ENCODE data around the gene PFN3. TPM values are rescaled to one million over a fixed set of nuclear protein-coding genes. Genes with fewer than 3 reads are reported as not detected.

Gene PFN3
- total and polyA plus RNA-seq, 2 of the 13 experiments (the other 11 are each of a cell fraction or from before 2014, with no cell fraction given) = not detected

GRCh38 chr5:177426566-177427210 lies 26.2 kb upstream of the PFN3 start, which contains the start of gene GRK6 (continued):
- TF ChIP-seq ARID4A (CRISPR knock-in tag; IDR thresholded peaks at IDR 0.05; ENCODE audit: borderline replicate concordance) (no peak), ZNF572 (CRISPR knock-in tag; IDR thresholded peaks at IDR 0.05) (0 out of 2 replicates have a peak, but pooled peaks have one; percentile 41), TRIM24 (CRISPR knock-in tag; IDR thresholded peaks at IDR 0.05) (no peak), ARID5B (CRISPR knock-in tag; IDR thresholded peaks at IDR 0.05) (no peak), CCAR2 (optimal IDR thresholded peaks at IDR 0.05; ENCODE audit: low read depth, low read length) (no peak), TRAFD1 (CRISPR knock-in tag; IDR thresholded peaks at IDR 0.05; ENCODE audit: borderline replicate concordance) (no peak), ZMYM4 (CRISPR knock-in tag; IDR thresholded peaks at IDR 0.05) (no peak), CERS6 (CRISPR knock-in tag; IDR thresholded peaks at IDR 0.05) (no peak), ASH2L (IDR thresholded peaks at IDR 0.05; ENCODE audit: insufficient read length, low read depth, low read length) (no peak), UBTF (CRISPR knock-in tag; IDR thresholded peaks at IDR 0.05) (peak; percentile 57; the same call in 1 of the 2 replicates), STAG1 (CRISPR knock-in tag; IDR thresholded peaks at IDR 0.05) (no peak), MYC (CRISPR knock-in tag; IDR thresholded peaks at IDR 0.05; ENCODE audit: borderline replicate concordance) (peak; percentile 37; the same call in 1 of the 2 replicates)

Data from HepG2 (cell line).